Activated CD4-positive, CD25-positive, alpha-beta regulatory T cell treated with anti-CD3 and anti-CD28 coated beads, Interleukin-2, amount 50 U/mL, for 24 hours (primary cell): ENCODE results near the gene MGMT.

ENCODE experiments used
- ATAC-seq, 2 donors: fragments of 150-1000 bp; cut with Tn5 transposase; one replicate each; pipeline ENCODE4 v1.10.0; 2021; ENCODE audit warnings: mild to moderate bottlenecking in 1 of 2, moderate library complexity in 1 of 2

MGMT gene

GRCh38 chr10:129656642-129657041 is 189.6 kb downstream of the MGMT start:
- no peak for ATAC-seq

- no peak for ATAC-seq
Observed at GRCh38 chr10:129657297-129658017, 190.4 kb downstream of the MGMT start.

- ATAC-seq: no peak
Observed at GRCh38 chr10:129658376-129659072, 191.5 kb downstream of the MGMT start.

- no peak for ATAC-seq
Observed at GRCh38 chr10:129659508-129660268, 192.6 kb downstream of the MGMT start.

- ATAC-seq: no peak
Observed at GRCh38 chr10:129660569-129660968, 193.5 kb downstream of the MGMT start.

GRCh38 chr10:129662426-129662825 is 195.4 kb downstream of the MGMT start:
- ATAC-seq: no peak

- no peak for ATAC-seq
Observed at GRCh38 chr10:129670124-129670523, 203.1 kb downstream of the MGMT start.

- no peak for ATAC-seq
Observed at GRCh38 chr10:129673292-129673691, 206.3 kb downstream of the MGMT start.

GRCh38 chr10:129675027-129675769 is 208.2 kb downstream of the MGMT start:
- no peak for ATAC-seq

- ATAC-seq: no peak
Observed at GRCh38 chr10:129676014-129676413, 209.0 kb downstream of the MGMT start.

- ATAC-seq: no peak
Observed at GRCh38 chr10:129677377-129677927, 210.4 kb downstream of the MGMT start.

GRCh38 chr10:129678186-129678585 is 211.1 kb downstream of the MGMT start:
- ATAC-seq: no peak

- ATAC-seq: no peak
Observed at GRCh38 chr10:129679207-129679606, 212.2 kb downstream of the MGMT start.

- ATAC-seq: no peak
Observed at GRCh38 chr10:129680661-129681344, 213.8 kb downstream of the MGMT start.

GRCh38 chr10:129681856-129682255 is 214.8 kb downstream of the MGMT start:
- ATAC-seq: no peak

- ATAC-seq: no peak
Observed at GRCh38 chr10:129683519-129683918, 216.5 kb downstream of the MGMT start.

- no peak for ATAC-seq
Observed at GRCh38 chr10:129683920-129684319, 216.9 kb downstream of the MGMT start.

- ATAC-seq: no peak
Observed at GRCh38 chr10:129685271-129685670, 218.2 kb downstream of the MGMT start.

GRCh38 chr10:129689671-129690071 is 222.6 kb downstream of the MGMT start:
- ATAC-seq: no peak

- no peak for ATAC-seq
Observed at GRCh38 chr10:129690248-129691070, 223.4 kb downstream of the MGMT start.

- no peak for ATAC-seq
Observed at GRCh38 chr10:129692695-129693094, 225.7 kb downstream of the MGMT start.
